ENCODE data around the gene KLHL13.

DNA sequence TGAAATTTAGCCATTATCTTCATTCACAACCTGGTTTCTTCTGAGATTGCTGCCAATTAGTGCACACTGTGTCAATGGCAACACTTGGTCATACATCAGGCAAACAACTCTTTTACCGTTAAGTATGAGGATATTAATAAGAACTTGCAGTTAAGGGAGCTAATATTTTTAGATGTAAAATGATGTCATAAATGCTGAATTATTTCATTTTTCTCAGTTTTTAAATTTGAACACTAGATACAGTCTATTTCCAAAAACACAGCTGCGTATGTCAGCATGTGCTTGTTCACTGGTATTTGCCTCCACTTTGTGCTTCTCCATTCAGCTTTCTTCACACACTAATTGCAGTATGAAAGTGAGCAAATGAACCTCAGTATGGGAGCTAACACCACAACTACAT lies 1.6 kb downstream of the KLHL13 start:
- TF ChIP-seq, protein P1, sequence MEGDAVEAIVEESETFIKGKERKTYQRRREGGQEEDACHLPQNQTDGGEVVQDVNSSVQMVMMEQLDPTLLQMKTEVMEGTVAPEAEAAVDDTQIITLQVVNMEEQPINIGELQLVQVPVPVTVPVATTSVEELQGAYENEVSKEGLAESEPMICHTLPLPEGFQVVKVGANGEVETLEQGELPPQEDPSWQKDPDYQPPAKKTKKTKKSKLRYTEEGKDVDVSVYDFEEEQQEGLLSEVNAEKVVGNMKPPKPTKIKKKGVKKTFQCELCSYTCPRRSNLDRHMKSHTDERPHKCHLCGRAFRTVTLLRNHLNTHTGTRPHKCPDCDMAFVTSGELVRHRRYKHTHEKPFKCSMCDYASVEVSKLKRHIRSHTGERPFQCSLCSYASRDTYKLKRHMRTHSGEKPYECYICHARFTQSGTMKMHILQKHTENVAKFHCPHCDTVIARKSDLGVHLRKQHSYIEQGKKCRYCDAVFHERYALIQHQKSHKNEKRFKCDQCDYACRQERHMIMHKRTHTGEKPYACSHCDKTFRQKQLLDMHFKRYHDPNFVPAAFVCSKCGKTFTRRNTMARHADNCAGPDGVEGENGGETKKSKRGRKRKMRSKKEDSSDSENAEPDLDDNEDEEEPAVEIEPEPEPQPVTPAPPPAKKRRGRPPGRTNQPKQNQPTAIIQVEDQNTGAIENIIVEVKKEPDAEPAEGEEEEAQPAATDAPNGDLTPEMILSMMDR (IDR thresholded peaks at IDR 0.05) = no peak
- TF ChIP-seq POLR2AphosphoS5 (IDR thresholded peaks at IDR 0.05) = no peak

Data from breast epithelium (tissue), 3 donors.